Activated CD8-positive, alpha-beta memory T cell treated with anti-CD3 and anti-CD28 coated beads, Interleukin-2, amount 50 U/mL, for 24 hours (primary cell): ENCODE results near the gene NADK.

Experiments used
- DNase-seq: peaks from one replicate; pipeline ENCODE4 v3.0.0-alpha.2; 2020; ENCODE audit errors: extremely low read depth

Gene NADK

DNA sequence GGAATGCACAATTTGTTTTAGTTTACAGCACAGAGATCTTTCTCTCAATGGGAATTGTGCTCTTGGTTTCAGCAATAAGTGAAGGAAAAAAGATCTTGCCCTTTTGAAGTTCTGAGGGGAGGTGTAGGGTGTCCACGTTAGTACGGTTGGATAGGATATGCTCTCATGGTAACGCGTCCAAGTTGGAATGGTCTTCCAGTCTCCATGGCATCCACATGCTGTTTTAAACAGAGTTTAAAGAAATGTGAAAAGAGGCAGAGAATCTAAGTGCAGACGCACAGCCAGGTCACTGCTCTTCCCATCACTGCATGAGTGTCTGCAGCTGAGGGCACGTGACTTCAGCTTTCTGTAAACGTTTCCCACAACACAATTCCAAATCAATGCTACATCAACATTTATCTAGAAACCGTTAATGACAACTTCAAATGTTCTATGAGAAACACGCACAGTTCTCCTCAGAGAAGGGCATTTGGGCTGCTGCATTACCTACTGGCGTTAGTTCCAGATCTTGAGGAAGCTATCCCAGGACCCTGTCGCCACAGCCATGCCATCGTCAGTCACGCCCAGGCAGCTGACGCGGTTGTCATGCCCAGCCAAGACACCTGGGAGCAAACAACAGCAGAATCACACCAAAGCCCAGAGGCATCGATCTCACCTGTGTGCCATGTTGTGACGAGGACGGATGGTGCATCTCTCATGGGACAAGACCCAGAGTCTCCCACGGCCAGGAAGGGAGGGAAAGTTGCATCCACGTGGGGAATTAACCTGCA, 8.8 kb upstream of the NADK start:
- DNase-seq: no peak

DNA sequence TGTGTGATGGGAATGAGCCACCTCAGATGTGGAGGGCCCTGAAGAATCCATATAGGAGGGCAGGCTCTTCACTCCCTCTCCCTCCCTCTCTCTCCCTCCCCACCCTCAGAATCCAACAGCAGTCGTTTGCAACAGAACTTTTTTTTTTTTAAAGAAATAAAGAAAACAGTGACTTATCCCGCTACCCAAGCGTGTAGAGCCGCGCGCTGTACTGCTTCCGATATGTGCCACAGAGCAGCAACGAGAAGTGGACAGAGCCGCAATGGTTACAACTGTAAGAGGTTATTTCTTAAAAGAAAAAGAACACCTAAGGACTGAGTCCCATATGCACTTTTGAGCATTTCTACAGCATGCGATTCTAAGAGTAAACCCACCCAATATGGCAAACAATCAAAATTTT, 7.4 kb upstream of the NADK start:
- no peak for DNase-seq

DNA sequence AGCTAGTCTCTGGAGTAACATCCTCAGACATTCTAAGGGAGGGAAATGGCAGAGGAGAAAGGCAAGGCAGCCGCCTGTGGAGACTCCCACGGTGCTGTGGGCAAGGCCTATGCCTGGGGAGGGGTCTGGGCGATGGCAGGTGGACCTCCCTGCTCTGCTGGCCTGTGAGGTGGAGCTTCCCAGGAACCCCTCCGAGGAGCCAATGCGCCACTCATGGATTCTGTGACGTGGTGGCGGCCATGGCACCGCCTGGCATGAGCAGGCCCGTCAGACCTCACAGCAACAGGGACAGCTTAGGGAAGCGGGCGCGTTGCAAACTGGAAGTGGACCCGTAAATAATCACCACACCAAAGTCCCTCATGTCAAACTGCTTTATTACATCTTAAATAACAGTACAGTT, 6.7 kb upstream of the NADK start:
- no peak for DNase-seq

DNA sequence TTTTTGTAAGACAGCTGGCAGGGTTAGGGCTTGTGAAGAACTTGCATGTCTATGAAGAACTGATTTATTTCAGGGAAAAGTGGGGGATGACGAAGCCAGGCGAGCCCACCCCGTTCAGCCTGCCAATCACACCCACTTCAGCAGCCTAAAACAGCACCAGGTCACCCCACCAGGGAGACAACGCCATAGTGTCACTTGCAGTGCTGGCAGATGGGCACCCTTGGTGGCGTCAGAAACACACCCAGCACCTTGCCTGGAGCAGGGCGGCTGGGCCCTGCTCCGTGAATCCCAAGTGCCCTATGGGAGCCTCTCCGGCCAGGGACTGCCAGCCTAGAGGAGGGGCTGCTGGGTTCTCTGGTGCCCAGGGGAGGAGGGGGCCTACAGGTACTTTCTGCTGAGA, 5.0 kb upstream of the NADK start:
- no peak for DNase-seq

DNA sequence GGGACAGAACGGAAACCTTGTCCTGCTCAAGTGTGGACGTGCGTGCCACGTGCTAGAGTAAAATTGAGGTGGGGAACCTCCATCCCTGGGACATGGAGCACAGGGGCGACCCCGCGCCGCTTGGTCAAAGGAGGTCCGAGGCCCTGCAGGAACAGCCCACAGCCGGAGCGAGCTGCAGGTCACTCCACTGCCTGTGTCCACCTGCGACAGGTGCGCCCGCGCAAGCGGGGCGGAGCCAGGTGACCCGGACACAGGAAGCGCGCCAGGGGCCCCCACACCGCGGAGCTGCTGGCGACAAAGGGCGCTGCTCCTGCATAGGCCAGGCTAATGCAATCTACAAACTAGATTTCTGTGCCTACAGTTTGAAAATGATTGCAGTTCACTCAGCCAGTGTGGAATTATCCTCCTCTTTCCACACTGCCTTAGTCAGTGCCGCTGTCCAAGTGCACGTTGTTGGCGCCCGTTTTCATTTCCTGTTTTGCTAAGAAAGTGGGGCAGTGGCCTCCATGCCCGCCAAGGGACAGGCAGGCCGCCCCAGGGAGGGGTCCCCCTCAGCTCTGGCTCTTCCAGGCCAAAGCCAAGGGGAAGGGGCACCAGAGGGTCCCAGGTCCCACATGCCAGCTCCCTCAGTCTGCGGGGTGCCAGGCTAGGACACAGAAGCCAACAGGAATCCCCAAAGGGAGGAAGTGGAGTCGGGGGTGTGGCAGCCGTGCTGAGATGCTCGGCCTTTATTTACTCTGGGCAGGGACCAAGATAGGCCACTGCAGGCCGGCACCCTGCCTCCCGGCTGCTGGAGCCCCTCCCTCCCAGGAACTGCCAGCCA, 4.3 kb upstream of the NADK start:
- DNase-seq: no peak

DNA sequence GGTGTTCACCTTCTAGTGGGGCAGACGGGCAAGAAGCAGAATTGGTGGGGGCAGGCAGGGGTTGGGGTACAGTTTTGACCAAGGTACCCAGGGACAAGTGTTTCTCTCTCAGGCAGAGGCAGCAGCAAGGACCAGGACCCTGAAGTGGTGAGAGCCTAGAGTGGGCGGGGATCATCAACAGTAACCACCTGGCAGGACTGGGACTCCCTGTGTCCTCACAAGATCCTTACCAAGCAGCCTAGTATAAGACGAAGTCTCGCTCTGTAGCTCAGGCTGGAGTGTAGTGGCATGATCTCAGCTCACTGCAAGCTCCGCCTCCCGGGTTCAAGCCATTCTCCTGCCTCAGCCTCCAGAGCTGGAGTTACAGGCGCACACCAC, 3.2 kb upstream of the NADK start:
- no peak for DNase-seq

DNA sequence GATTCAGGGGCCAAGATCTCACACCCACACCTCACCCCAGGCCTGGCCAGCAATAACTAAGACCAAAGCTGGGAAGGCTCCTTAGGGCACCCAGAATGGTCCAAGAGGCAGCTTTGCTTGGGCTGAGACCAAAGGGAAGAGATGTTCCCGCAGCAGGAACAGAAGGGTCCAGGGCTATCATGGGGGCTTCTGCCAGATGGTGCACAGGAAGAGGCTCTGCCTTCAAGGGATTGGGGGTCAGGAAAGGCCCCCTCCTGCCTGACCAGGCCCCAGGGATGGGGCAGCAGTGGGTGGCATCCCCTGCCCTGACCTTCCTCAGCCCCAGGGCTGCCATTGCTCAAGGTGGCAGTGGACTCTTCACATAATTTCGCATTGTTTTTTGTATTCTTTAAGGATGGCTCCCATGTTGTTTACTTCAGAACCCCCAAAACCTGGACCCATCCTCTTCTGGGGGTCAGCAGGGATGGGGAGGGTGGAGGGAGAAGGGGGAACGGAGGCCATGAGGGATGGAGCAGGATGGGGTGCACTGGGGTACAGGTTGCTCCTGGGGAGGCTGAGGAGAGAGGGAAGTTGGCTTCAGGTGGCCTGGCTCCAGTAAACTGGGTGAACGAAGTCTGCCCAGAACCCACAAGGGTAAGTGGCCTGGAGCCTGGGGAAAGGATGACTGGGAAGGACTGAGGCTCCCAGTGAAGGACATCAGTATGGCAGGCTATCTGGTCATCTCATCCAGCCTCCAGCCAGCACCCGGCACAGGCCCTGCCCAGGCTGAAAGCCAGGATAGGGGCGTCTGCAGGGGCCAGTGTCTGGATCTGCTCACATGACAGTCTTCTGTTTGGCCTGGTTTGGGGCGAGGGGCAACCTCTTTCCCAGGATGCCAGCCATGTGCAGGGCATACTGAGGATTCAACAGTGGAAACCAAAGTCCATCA, 2.6 kb upstream of the NADK start:
- DNase-seq: no peak

DNA sequence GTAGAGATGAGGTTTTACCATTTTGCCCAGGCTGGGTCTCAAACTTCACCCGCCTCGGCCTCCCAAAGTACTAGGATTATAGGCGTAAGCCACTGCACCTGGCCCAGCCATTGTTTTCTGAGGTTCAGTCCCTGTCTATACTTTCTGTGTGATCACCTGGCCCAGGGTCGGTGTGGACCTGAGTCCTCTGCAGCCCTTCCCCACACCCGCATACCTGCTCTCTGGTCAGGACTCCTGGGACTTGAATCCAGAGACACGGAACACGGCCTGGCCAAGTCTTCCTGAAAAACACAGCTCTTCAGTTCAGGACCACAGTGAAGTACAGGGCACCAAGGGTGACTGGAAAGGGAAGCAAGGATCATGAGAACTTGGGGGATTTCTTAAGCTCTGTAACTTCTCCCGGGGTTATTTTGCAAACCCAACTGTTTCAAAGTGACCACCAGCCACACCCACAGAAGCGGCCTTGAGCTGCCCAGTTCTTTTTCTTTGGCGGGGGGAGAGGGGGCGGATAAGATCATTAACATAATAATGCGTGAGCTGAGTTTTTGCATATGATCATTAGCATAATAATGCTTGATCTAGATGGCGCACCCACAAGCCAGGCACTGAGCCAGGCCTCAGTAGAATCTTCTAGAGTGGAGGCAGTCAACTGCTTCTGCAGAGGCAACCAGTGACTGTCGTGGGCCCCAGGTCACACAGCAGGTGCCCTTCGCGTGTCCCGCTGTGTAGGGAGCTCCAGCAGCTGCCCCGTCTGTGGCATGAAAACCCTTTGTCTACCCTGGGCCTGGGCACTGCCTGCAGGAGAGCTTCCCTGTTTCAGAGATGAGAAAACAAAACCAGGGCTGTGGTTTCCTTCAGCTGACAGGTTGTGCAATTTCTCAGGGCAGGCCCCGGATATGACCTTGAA, 1.7 kb upstream of the NADK start:
- no peak for DNase-seq

DNA sequence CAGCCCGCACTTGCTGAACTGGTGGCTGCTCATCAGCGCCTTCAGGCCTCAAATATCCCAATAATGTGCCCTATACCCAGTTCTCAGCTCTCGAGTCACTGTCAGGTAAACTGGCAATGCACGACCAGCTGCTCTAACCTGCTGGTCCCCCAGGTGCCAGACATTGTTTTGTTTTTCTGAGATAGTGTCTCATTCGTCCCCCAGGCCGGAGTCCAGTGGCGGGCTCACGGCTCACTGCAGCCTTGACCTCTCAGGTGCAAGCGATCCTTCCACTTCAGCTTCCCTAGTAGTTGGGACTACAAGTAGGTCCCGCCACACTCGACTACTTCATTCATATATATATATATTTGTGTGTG, 1.0 kb upstream of the NADK start:
- DNase-seq: no peak

DNA sequence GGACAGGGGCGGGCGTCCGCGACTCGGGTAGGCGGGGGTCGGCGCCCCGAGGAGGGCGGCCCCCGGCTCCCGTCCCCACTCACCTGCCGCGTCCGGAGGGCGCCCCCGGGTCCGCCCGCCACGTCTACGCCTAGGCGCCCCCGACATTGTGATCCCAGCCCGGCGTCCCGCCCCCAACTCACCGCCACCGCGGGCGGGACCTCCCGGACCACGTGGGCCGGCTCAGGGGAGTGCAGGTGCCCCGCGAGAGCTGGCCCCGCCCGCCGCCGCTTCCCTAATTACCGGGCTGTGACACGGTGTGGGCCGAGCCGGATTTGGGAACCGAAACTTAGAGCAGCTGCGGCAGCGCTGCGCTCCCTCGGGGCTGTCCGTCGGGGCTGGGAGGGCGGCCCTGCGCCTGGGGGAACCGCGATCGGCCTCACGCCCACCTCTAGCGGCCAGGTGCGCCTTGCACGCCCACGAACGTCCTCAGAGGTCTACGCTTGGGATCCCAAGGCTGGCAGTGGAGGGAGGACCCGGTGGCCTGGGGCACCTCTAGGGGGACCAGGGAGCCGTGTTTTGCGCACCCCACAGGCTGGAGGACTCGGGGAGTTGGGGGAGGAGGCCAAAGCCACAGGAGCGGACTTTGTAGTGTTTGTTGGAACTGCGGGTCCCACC, 521 bp upstream of the NADK start:
- peak; percentile 41 for DNase-seq

DNA sequence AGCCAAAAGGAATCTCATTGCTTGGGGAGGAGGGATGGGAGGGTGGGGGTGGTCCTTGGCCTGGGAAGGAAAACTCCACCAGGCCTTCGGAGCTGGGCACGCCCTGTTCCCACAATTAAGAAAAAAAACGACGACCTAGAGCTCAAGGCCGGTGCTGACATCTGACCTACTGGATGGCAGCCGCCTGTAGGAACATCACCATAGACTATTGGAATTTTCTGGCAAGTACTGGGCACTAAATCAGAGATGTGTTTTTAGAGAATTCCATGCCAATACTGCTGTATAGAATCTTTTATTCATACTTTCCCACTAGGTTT, 729 bp downstream of the NADK start:
- no peak for DNase-seq

DNA sequence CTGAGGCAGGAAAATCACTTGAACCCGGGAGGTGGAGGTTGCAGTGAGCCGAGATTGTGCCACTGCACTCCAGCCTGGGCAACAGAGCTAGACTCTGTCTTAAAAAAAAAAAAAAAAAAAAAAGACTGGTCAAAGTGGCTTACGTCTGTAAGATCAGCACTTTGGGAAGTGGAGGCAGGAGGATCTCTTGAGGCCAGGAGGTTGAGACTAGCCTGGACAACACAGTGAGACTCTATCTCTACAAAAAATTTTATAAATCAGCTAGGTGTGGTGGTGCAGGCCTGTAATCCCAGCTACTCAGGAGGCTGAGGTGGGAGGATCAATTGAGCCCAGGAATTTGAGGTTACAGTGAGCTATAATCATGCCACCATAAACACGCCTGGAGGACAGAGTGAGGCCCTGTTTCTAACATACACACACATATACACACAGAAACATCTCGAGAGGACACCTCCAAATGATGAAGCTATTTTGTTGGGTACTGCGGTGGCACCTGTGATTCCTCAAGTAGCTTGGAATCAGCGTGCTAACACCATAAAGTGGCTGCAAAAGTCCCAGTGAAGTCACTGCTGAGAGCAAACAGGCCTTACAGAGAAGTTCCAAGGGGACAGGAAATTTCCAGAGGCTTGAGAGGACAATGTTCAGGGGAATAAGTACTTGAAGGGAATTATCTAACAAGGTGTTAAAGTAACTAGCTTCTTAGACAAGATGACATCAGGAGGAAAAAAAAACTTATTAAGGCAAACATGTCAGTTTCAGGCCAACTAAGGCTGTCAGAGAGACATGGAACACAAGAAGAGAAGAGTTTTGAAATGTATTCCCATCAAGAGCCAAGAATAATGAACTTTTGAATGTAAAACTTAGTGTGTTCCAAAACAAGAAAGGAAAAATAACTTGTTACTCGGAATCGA, 1.3 kb downstream of the NADK start:
- DNase-seq: no peak

DNA sequence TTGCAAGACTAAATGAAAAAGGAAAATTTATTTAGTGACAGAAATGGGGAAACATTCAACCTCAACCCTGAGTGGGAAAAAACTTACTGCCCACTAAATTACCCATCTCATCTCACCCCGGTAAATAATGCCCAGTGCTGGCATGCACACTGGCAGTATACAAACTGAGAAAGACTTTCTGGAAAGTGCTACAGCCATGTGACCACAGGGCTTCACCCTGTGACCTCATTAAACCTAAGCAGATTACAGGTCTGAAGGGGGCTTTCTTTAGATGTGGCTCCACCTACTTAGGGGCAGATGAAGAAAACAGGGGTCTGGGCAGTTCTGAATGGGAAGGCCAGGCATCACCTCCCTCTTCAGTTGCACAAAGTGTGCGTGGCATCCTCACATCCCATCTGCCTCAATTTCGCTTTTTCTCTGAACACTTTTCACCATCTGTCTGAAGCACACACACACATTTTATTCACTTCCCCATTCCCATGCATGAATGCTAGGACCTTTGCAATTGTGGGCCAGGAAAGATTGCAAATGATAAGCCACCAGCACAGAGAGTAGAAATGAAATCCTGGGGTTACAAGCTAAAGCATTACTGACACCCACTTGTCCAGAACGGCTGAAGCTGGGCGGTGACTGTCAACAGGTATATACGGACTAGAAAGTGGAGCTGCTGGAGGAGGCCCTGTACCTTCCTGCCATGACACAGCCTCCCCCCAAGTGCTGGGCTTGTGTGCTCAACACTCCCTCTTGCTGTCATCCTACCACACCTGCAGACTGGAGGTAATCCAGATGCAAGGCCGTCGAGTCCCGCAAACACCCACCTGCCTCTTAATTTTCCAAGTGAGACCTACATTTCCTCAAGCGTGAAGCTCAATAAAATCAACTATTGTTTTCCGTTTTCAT, 2.7 kb downstream of the NADK start:
- no peak for DNase-seq

DNA sequence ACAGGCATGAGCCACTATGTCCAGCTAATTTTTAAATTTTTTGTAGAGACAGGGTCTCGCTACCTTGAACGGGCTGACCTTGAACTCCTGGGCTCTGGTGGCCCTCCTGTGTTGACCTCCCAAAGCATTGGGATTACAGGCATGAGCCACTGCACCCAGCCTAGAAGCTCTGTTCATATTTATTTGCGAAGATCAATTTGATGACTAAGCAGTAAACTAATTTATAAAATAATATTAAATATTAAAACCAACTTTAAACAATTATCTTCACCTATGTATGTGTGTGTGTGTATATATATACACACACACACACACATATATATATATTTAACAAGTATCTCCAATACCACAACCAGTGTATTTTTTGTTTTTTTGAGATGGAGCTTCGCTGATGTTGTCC, 4.4 kb downstream of the NADK start:
- no peak for DNase-seq

DNA sequence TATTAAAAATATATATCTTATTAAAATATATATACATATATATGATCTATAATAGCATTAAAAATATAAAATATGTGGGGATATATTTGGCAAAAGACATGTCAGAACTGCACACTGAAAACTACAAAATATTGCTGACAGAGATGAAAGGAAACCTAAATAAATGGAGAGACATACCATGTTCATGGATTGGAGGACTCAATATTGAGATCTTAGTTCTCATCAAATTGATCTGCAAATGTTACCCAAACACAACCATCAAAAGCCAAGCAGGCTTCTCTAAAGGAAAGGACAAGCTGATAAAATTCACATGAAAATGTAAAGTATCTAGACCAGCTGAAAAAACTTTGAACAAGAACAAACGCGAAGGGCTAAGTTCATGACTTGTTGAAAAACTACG, 7.2 kb downstream of the NADK start:
- DNase-seq: no peak

DNA sequence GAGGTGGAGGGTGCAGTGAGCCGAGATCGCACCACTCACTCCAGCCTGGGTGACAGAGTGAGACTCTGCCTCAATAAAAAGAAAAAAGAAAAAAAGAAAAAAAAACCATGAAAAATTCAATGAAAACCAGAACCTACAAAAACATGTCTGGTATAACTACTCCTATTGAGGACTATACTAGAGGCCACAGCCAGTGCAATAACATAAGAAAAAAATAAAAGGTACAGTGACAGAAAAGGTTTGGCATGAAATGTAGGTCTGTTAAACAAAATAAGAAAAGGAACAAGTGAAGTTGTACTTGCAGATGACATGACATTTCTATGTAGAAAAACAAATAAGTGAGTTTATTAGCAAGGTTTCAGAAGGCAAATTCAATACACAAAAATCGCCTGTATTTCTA, 8.2 kb downstream of the NADK start:
- DNase-seq: no peak

DNA sequence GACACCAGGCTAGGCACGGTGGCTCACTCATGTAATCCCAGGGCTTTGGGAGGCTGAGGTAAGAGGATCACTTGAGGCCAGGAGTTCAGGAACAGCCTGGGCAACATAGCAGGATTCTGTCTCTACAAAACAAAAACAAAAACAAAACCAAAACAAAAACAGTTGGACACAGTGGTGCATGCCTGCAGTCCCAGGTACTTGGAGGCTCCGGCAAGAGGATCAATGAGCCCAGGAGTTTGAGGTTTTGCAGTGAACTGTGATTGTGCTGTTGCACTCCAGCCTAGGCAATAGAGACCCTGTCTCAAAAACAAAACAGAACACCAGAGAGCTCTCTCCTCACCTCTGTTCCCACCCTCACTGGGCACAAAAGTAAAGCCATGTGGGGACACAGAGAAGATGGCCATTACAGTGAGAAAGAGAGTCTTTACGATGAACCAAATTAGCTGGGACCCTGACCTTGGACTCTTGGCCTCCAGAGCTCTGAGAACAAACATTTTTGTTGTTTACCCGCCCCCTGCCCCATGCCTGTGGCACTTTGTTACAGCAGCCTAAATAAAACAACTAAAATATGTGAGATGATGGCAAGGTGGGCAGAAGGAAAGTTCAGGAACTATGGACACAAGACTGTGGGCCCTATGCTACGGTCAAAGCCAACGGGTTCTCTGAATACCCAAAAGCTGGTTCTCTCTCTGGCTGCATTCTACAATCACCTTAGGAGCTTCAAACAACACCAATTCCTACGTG, 9.8 kb downstream of the NADK start:
- no peak for DNase-seq

DNA sequence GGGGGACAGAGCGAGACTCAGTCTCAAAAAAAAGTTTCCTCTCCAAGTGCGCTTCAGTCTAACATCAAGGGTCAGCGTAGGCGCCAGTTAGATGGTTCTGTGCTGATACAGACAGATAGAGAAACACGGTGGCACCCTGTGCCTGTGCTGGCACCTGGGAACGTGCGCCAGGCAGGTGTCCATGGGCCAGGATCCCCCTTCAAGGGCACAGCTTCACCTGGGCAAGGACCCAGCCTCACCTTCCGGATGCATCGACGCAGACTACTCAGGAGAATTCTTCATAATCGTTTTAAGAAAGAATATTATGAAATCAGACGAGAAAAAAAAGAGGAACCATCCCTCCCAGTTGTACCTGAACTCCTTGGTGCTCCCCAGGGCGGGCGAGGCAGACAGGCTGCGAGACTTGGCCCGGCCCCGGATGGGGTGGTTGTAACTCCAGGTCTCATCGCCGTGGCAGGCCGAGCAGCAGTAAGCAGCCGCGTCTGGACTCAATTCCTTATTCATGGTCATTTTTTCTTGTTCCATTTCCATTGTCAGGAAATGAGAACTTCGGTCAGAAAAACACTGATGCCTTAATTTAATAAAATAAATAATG, 13.3 kb downstream of the NADK start:
- DNase-seq: no peak
